ENCODE data around the gene NETO2.

Gene NETO2

GRCh38 chr16:47079860-47080259 is 63.9 kb downstream of the NETO2 start:
- H3K4me3 ChIP-seq (ENCODE audit: low read depth in 1 of 2, low read length in 2 of 2), result no peak overlapping the region
- no peaks in the 10 kb centered on the region for H3K27me3 ChIP-seq (ENCODE audit: control insufficient read depth in 1 of 2, insufficient read depth in 2 of 2, low read length in 2 of 2)

GRCh38 chr16:47073223-47074155 is 70.3 kb downstream of the NETO2 start:
- Histone ChIP-seq H3K36me3 (ENCODE audit: insufficient read depth, low read length) (no peaks in the 10 kb centered on the region), H3K4me3 (ENCODE audit: low read depth in 1 of 2, low read length in 2 of 2) (no peak overlapping the region), H3K9me3 (ENCODE audit: low read length) (no peaks in the 10 kb centered on the region), H3K27me3 (ENCODE audit: control insufficient read depth in 1 of 2, insufficient read depth in 2 of 2, low read length in 2 of 2) (no peaks in the 10 kb centered on the region), H3K9ac (ENCODE audit: low read length) (no peak overlapping the region), H3K27ac (ENCODE audit: low read depth, low read length) (no peak overlapping the region), H3K4me1 (ENCODE audit: insufficient read depth, low read length) (no peaks in the 10 kb centered on the region)

More at GRCh38 chr16:47079860-47080259, 63.9 kb downstream of the NETO2 start:
- H3K27ac ChIP-seq (ENCODE audit: low read depth, low read length), result no peak overlapping the region
- H3K9ac ChIP-seq (ENCODE audit: low read length), result no peak overlapping the region
- H3K9me3 ChIP-seq (ENCODE audit: low read length), result no peaks in the 10 kb centered on the region
- no peaks in the 10 kb centered on the region for H3K36me3 ChIP-seq (ENCODE audit: insufficient read depth, low read length)
- no peaks in the 10 kb centered on the region for H3K4me1 ChIP-seq (ENCODE audit: insufficient read depth, low read length)

DNA sequence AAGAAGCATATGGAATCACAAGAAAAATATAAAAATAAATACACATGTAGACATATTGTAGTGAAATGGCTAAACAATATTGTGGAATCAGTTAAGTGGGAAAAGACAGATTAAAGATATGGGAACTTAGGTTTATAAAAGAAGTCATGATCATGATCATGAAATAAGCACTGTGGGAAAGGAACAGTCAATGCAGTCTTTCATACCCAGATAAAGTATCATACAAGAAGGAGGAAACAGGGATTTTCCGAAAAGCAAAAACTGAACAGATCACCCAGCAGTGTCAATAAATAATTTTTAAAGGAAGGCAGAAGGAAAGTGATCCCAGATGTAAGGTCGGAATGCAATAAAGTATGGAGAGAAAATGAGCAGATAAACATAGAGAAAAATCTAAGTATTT is 71.6 kb downstream of the NETO2 start:
- Histone ChIP-seq H3K4me1 (ENCODE audit: insufficient read depth, low read length) (no peaks in the 10 kb centered on the region), H3K27me3 (ENCODE audit: control insufficient read depth in 1 of 2, insufficient read depth in 2 of 2, low read length in 2 of 2) (no peaks in the 10 kb centered on the region), H3K4me3 (ENCODE audit: low read depth in 1 of 2, low read length in 2 of 2) (no peak overlapping the region), H3K9me3 (ENCODE audit: low read length) (no peaks in the 10 kb centered on the region), H3K27ac (ENCODE audit: low read depth, low read length) (no peak overlapping the region), H3K36me3 (ENCODE audit: insufficient read depth, low read length) (no peaks in the 10 kb centered on the region), H3K9ac (ENCODE audit: low read length) (no peak overlapping the region)

DNA sequence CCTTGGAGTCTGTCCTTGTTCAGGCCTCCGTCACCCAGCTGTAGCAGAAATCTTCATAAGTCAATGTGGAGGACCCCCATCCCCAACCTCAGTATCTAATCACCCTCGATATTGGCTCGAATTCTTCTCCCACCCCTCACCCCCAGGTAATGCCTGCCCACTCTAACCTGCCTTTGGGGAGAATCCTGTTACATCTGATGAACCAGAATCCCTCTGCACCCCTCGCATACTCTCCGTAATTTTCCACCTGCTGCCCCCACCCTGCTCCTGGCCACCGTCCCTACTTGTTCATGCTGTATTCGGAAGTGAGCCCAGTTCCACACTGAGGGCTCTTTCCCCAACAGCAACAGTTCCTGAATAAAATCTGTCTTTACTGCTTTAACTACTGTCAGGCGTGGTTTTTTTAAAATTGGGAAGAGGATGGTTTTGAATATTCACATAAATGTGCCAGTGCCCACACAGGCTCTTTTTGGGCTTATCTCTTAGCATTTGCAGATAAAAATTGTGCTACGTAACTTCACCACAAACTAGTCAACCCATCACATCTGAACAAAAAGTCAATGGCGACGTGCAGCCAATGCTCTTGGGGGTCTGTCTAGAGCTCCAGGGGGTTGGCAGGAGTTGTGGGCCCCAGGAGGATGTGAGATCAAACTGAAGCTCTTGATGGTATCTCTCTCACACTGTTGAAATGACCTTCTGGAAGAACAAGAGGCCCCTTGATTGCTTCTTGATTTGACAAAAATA is 73.7 kb downstream of the NETO2 start:
- Histone ChIP-seq H3K27me3 (ENCODE audit: control insufficient read depth in 1 of 2, insufficient read depth in 2 of 2, low read length in 2 of 2) (no peaks in the 10 kb centered on the region), H3K9me3 (ENCODE audit: low read length) (no peaks in the 10 kb centered on the region), H3K4me1 (ENCODE audit: insufficient read depth, low read length) (no peaks in the 10 kb centered on the region), H3K36me3 (ENCODE audit: insufficient read depth, low read length) (no peaks in the 10 kb centered on the region), H3K9ac (ENCODE audit: low read length) (no peak overlapping the region), H3K27ac (ENCODE audit: low read depth, low read length) (no peak overlapping the region), H3K4me3 (ENCODE audit: low read depth in 1 of 2, low read length in 2 of 2) (no peak overlapping the region)

- H3K4me3 ChIP-seq (ENCODE audit: low read depth in 1 of 2, low read length in 2 of 2), result no peak overlapping the region
- no peak overlapping the region for H3K27ac ChIP-seq (ENCODE audit: low read depth, low read length)
- no peaks in the 10 kb centered on the region for H3K4me1 ChIP-seq (ENCODE audit: insufficient read depth, low read length)
- no peaks in the 10 kb centered on the region for H3K9me3 ChIP-seq (ENCODE audit: low read length)
- H3K36me3 ChIP-seq (ENCODE audit: insufficient read depth, low read length), result no peaks in the 10 kb centered on the region
- no peak overlapping the region for H3K9ac ChIP-seq (ENCODE audit: low read length)
- H3K27me3 ChIP-seq (ENCODE audit: control insufficient read depth in 1 of 2, insufficient read depth in 2 of 2, low read length in 2 of 2), result no peaks in the 10 kb centered on the region
These were observed 74.4 kb downstream of the NETO2 start for GRCh38 chr16:47069313-47069712.

DNA sequence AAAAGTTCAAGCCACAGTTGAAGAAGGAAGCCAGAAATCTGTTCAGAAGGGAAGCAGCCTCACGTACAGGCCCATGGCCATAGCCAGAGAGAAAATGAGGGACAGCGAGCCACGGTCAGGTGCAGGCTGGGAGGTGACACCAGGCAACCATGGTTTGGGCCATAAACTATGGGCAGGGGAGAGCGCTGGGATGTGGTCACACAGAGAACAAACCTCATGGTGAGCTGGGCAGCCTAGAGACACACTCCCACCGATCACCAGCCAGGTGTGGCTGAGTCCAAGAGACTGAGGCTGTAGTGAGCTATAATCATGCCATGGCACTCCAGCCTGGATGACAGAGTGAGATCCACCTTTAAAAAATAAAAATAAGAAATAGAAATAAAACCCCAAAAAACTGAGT is 76.5 kb downstream of the NETO2 start:
- Histone ChIP-seq H3K27ac (ENCODE audit: low read depth, low read length) (no peak overlapping the region), H3K36me3 (ENCODE audit: insufficient read depth, low read length) (no peaks in the 10 kb centered on the region), H3K9ac (ENCODE audit: low read length) (no peak overlapping the region), H3K4me1 (ENCODE audit: insufficient read depth, low read length) (no peaks in the 10 kb centered on the region), H3K9me3 (ENCODE audit: low read length) (no peaks in the 10 kb centered on the region), H3K4me3 (ENCODE audit: low read depth in 1 of 2, low read length in 2 of 2) (no peak overlapping the region), H3K27me3 (ENCODE audit: control insufficient read depth in 1 of 2, insufficient read depth in 2 of 2, low read length in 2 of 2) (no peaks in the 10 kb centered on the region)

DNA sequence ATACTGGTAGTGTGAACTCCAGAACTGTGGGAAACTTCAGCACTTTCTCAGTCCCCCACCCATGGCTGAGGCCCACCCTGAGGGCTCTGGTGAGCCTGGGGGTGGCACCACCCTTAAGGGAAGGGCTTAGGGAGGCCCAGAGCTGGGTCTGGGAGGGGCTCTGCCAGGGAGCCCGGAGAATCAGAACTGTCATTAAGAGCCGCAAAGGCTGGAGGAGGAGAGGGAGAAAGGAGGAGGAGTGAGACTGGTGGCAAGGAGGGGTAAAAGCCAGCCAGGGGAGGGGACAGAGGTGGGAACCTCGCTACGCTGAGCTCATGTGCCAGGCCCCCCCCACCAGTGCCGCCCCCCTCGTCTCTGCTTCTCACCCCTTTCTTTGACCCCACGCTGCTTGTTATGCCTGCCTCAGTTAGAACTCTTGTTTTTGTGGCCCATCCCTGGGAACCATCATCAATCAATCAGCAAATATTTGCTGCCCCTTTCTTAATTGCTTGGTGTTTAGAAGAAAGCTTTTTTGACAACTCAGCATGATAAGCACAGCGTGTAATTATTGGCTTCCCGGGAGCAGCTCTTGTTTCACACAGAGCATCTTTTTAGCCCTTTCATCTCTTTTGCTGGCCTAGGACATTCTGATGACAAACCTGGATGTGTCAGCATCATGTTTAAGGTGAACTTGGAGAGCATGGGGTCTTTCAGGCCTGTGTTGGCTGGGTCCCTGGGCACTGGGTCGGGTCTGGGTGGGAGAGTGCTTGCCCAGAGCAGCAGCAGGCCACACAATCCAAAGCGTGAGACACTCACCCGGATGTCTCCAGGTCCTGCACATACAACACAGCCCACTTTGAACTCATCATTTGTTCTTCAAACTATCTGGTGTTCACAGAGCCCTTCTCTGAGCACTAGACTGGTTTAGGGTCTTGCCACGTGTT is 77.7 kb downstream of the NETO2 start:
- Histone ChIP-seq H3K27ac (ENCODE audit: low read depth, low read length) (no peak overlapping the region), H3K4me3 (ENCODE audit: low read depth in 1 of 2, low read length in 2 of 2) (no peak overlapping the region), H3K4me1 (ENCODE audit: insufficient read depth, low read length) (no peaks in the 10 kb centered on the region), H3K36me3 (ENCODE audit: insufficient read depth, low read length) (no peaks in the 10 kb centered on the region), H3K9me3 (ENCODE audit: low read length) (no peaks in the 10 kb centered on the region), H3K27me3 (ENCODE audit: control insufficient read depth in 1 of 2, insufficient read depth in 2 of 2, low read length in 2 of 2) (no peaks in the 10 kb centered on the region), H3K9ac (ENCODE audit: low read length) (no peak overlapping the region)

GRCh38 chr16:47064775-47065174 is 79.0 kb downstream of the NETO2 start:
- no peak overlapping the region for H3K9ac ChIP-seq (ENCODE audit: low read length)
- no peak overlapping the region for H3K4me3 ChIP-seq (ENCODE audit: low read depth in 1 of 2, low read length in 2 of 2)
- H3K9me3 ChIP-seq (ENCODE audit: low read length), result no peaks in the 10 kb centered on the region
- H3K36me3 ChIP-seq (ENCODE audit: insufficient read depth, low read length), result no peaks in the 10 kb centered on the region
- no peaks in the 10 kb centered on the region for H3K27me3 ChIP-seq (ENCODE audit: control insufficient read depth in 1 of 2, insufficient read depth in 2 of 2, low read length in 2 of 2)
- H3K27ac ChIP-seq (ENCODE audit: low read depth, low read length), result no peak overlapping the region
- no peaks in the 10 kb centered on the region for H3K4me1 ChIP-seq (ENCODE audit: insufficient read depth, low read length)

DNA sequence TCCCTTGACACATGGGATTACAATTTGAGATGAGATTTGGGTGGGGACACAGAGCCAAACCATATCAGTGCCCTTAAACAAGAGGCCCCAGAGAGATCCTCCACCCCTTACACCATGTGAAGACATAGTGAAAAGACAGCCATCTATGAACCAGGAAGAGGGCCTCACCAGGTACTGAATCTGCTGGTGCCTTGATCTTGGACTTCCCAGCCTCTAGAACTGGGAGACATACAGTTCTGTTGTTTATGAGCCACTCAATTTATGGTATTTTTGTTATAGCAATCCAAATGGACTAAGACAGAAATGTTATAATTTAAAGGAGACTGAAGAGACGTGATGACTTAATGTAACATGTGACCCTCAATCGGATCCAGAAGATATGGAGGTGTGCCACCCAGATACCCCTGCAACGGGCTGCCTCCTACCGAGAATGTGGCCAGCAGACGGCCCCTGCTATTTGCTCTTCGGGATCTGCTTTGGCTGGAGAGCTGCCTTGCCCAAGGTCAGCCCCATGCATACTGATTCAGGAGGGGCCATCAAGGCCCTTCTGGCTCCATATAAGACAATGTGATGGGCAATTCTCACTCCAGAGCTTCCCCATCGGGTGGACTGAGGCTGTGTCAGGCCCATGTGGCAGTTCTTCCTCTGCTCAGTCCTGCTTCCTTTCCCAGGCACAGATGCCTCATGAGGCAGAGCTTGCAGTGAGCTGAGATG is 80.6 kb downstream of the NETO2 start:
- H3K27ac ChIP-seq (ENCODE audit: low read depth, low read length), result no peak overlapping the region
- H3K4me1 ChIP-seq (ENCODE audit: insufficient read depth, low read length), result no peaks in the 10 kb centered on the region
- H3K4me3 ChIP-seq (ENCODE audit: low read depth in 1 of 2, low read length in 2 of 2), result no peak overlapping the region
- no peaks in the 10 kb centered on the region for H3K36me3 ChIP-seq (ENCODE audit: insufficient read depth, low read length)
- no peak overlapping the region for H3K9ac ChIP-seq (ENCODE audit: low read length)
- H3K9me3 ChIP-seq (ENCODE audit: low read length), result no peaks in the 10 kb centered on the region
- H3K27me3 ChIP-seq (ENCODE audit: control insufficient read depth in 1 of 2, insufficient read depth in 2 of 2, low read length in 2 of 2), result no peaks in the 10 kb centered on the region

- no peaks in the 10 kb centered on the region for H3K4me1 ChIP-seq (ENCODE audit: insufficient read depth, low read length)
- H3K27me3 ChIP-seq (ENCODE audit: control insufficient read depth in 1 of 2, insufficient read depth in 2 of 2, low read length in 2 of 2), result no peaks in the 10 kb centered on the region
- H3K36me3 ChIP-seq (ENCODE audit: insufficient read depth, low read length), result no peaks in the 10 kb centered on the region
- no peak overlapping the region for H3K4me3 ChIP-seq (ENCODE audit: low read depth in 1 of 2, low read length in 2 of 2)
- no peak overlapping the region for H3K9ac ChIP-seq (ENCODE audit: low read length)
- H3K27ac ChIP-seq (ENCODE audit: low read depth, low read length), result no peak overlapping the region
- no peaks in the 10 kb centered on the region for H3K9me3 ChIP-seq (ENCODE audit: low read length)
These were observed 82.5 kb downstream of the NETO2 start for GRCh38 chr16:47061204-47061603.
